ENCODE measurements around the gene GINS1. TPM values are rescaled to one million over a fixed set of nuclear protein-coding genes. Genes with fewer than 3 reads are reported as not detected.

GINS1 gene
- total and polyA plus RNA-seq, 4 experiments from 2014 or later, result 0.62 to 1.3 (median 0.87) TPM

- H3K36me3 Mint-ChIP-seq, result no peaks in the 10 kb centered on the region
- intact Hi-C loops (cut with micrococcal nuclease), result no loop called here
Measured at GRCh38 chr20:25422032-25422431, 14.6 kb downstream of the GINS1 start.

DNA sequence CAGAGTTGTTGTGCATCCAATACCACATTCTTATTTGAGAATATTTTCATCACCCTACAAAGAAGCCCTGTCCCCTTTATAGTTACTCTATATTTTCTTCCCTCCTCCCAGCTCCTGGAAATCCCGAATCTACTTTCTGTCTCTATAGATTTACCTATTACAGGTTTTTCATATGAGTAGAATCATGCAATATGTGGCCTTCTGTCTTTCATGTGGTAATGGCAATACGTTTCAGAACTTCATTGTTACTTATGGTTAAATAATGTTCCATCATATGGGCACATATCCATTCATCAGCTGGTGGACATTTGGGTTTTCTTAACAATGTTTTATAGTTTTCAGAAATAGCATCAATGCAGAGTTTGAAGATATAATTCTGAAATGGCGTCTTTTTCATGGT, 17.1 kb downstream of the GINS1 start:
- Mint-ChIP-seq H3K27me3 (no peaks in the 10 kb centered on the region), H3K27ac (no peak overlapping the region), H3K4me1 (peaks cover 0 to 5% (median 2%) of the 10 kb centered on the region in 4 donors), H3K4me3 (no peak overlapping the region), H3K36me3 (no peaks in the 10 kb centered on the region), H3K9me3 (peaks cover 0 to 4% (median 0%) of the 10 kb centered on the region in 8 donors)
- no peaks in the 10 kb centered on the region for H3K36me3 ChIP-seq (ENCODE audit: insufficient read depth, low read length)
- H3K4me3 ChIP-seq (ENCODE audit: low read length in 2 of 2), result no peak overlapping the region
- no peaks in the 10 kb centered on the region for H3K9me3 ChIP-seq (ENCODE audit: control insufficient read depth in 1 of 2, low read length in 2 of 2)
- no peaks in the 10 kb centered on the region for H3K27me3 ChIP-seq (ENCODE audit: insufficient read depth, low read length)
- CTCF ChIA-PET (ENCODE audit: partially characterized antibody), result interaction anchor here (1.4 kb wide), 1 partner anchor 9 kb away, joined by 3 read pairs; no protein-coding TSS in a partner anchor
- H3K4me1 ChIP-seq (ENCODE audit: insufficient read depth, low read length), result peaks cover 4% of the 10 kb centered on the region
- POLR2A ChIA-PET (ENCODE audit: partially characterized antibody), result no interaction called here
- no peak overlapping the region for H3K27ac ChIP-seq (ENCODE audit: low read depth, low read length)
- DNase-seq, result no peak
- intact Hi-C loops (cut with micrococcal nuclease), result no loop called here

More at GRCh38 chr20:25422032-25422431, 14.6 kb downstream of the GINS1 start:
- Mint-ChIP-seq H3K9me3 (peaks cover 0 to 4% (median 0%) of the 10 kb centered on the region in 8 donors), H3K27ac (no peak overlapping the region), H3K4me3 (no peak overlapping the region), H3K4me1 (peaks cover 0 to 5% (median 2%) of the 10 kb centered on the region in 4 donors), H3K27me3 (no peaks in the 10 kb centered on the region)
- H3K27me3 ChIP-seq (ENCODE audit: insufficient read depth, low read length), result no peaks in the 10 kb centered on the region
- H3K36me3 ChIP-seq (ENCODE audit: insufficient read depth, low read length), result no peaks in the 10 kb centered on the region
- ChIA-PET POLR2A (ENCODE audit: partially characterized antibody) (no interaction called here), CTCF (ENCODE audit: partially characterized antibody) (interaction anchor here (1.3 kb wide), 1 partner anchor 14 kb away, joined by 3 read pairs; the partner anchor contains the start of gene GINS1)
- H3K4me1 ChIP-seq (ENCODE audit: insufficient read depth, low read length), result peaks cover 4% of the 10 kb centered on the region
- H3K27ac ChIP-seq (ENCODE audit: low read depth, low read length), result no peak overlapping the region
- no peaks in the 10 kb centered on the region for H3K9me3 ChIP-seq (ENCODE audit: control insufficient read depth in 1 of 2, low read length in 2 of 2)
- H3K4me3 ChIP-seq (ENCODE audit: low read length in 2 of 2), result no peak overlapping the region
- DNase-seq, result no peak

- Mint-ChIP-seq H3K4me3 (no peak overlapping the region), H3K27ac (no peak overlapping the region), H3K9me3 (no peaks in the 10 kb centered on the region), H3K36me3 (no peaks in the 10 kb centered on the region), H3K4me1 (peaks cover 0 to 1% (median 0%) of the 10 kb centered on the region in 4 donors), H3K27me3 (no peaks in the 10 kb centered on the region)
- Histone ChIP-seq H3K27me3 (ENCODE audit: insufficient read depth, low read length) (no peaks in the 10 kb centered on the region), H3K36me3 (ENCODE audit: insufficient read depth, low read length) (no peaks in the 10 kb centered on the region), H3K4me3 (ENCODE audit: low read length in 2 of 2) (no peak overlapping the region), H3K9me3 (ENCODE audit: control insufficient read depth in 1 of 2, low read length in 2 of 2) (no peaks in the 10 kb centered on the region), H3K27ac (ENCODE audit: low read depth, low read length) (no peak overlapping the region), H3K4me1 (ENCODE audit: insufficient read depth, low read length) (no peaks in the 10 kb centered on the region)
- DNase-seq, result no peak
- intact Hi-C loops (cut with micrococcal nuclease), result no loop called here
- ChIA-PET POLR2A (ENCODE audit: partially characterized antibody) (no interaction called here), CTCF (ENCODE audit: partially characterized antibody) (no interaction called here)
Measured at GRCh38 chr20:25437153-25437581, 29.7 kb downstream of the GINS1 start.

DNA sequence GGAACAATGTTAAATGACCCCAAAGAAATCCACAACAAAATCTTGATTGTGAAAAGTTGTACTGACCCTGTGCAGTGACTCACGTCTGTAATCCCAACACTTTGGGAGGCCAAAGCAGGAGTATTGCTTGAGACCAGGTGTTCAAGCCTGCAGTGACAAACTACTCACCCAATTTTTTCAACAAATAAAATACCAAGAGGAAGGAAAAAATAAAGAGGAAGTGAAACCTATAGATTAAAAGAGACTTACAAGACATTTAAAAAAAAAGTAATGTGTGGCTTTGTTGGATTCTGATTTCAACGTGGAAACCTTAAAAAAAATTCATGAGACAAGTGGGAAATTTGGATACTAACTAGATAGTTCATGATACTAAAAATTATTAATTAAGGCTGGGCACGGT, 31.9 kb downstream of the GINS1 start:
- H3K27me3 Mint-ChIP-seq, result no peaks in the 10 kb centered on the region
- Histone ChIP-seq H3K27ac (ENCODE audit: low read depth, low read length) (no peak overlapping the region), H3K4me1 (ENCODE audit: insufficient read depth, low read length) (no peaks in the 10 kb centered on the region), H3K27me3 (ENCODE audit: insufficient read depth, low read length) (no peaks in the 10 kb centered on the region), H3K36me3 (ENCODE audit: insufficient read depth, low read length) (no peaks in the 10 kb centered on the region), H3K9me3 (ENCODE audit: control insufficient read depth in 1 of 2, low read length in 2 of 2) (no peaks in the 10 kb centered on the region), H3K4me3 (ENCODE audit: low read length in 2 of 2) (no peak overlapping the region)
- peak overlapping the region in 1 of 7 donors; percentile 50 for H3K27ac Mint-ChIP-seq
- no peak for DNase-seq
- intact Hi-C loops (cut with micrococcal nuclease), result no loop called here
- peaks cover 0 to 1% (median 0%) of the 10 kb centered on the region in 4 donors for H3K4me1 Mint-ChIP-seq
- ChIA-PET CTCF (ENCODE audit: partially characterized antibody) (no interaction called here), POLR2A (ENCODE audit: partially characterized antibody) (no interaction called here)
- no peaks in the 10 kb centered on the region for H3K36me3 Mint-ChIP-seq
- H3K9me3 Mint-ChIP-seq, result no peaks in the 10 kb centered on the region
- no peak overlapping the region for H3K4me3 Mint-ChIP-seq

DNA sequence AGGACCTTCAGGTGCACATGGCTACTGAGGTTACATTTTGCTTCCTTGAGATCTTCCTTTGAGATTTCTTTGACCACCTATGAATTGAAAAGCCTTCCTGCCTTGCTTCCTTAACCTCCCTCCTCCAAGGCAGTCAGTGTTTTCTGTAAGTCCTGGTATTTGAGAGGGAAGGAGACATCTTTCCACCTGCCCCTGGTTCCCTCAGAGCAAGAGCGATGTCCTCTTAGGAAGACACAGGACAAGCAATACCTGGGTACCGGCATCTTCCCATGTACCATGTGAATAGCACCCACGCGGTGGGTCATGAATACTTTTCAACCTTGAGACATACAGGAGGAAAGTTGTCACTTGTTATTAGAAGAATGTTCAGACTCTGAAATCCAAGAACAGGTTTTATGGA, 37.1 kb downstream of the GINS1 start:
- ChIA-PET CTCF (ENCODE audit: partially characterized antibody) (no interaction called here), POLR2A (ENCODE audit: partially characterized antibody) (no interaction called here)

DNA sequence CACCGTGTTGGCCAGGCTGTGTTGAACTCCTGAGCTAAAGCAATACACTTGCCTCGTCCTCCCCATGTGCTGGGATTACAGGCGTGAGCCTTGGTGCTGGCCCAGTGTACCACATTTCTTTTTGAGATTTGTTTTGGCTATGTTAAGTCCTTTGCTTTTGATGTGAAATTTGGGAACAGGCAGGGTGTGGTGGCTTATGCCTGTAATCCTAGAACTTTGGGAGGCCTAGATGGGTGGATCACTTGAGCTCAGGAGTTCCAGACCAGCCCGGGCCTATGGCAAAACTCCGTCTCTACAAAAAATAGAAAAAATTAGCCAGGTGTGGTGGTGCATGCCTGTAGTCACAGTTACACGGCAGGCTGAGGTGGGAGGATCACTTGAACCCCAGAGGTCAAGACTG, 40.2 kb downstream of the GINS1 start:
- H3K4me3 Mint-ChIP-seq, result no peak overlapping the region
- no peaks in the 10 kb centered on the region for H3K9me3 ChIP-seq (ENCODE audit: control insufficient read depth in 1 of 2, low read length in 2 of 2)
- no peaks in the 10 kb centered on the region for H3K27me3 Mint-ChIP-seq
- H3K36me3 Mint-ChIP-seq, result peaks cover 0 to 3% of the 10 kb centered on the region in 2 donors
- H3K27ac Mint-ChIP-seq, result no peak overlapping the region
- ChIA-PET POLR2A (ENCODE audit: partially characterized antibody) (no interaction called here), CTCF (ENCODE audit: partially characterized antibody) (no interaction called here)
- intact Hi-C loops (cut with micrococcal nuclease), result no loop called here
- no peaks in the 10 kb centered on the region for H3K4me1 ChIP-seq (ENCODE audit: insufficient read depth, low read length)
- no peak overlapping the region for H3K4me3 ChIP-seq (ENCODE audit: low read length in 2 of 2)
- no peaks in the 10 kb centered on the region for H3K27me3 ChIP-seq (ENCODE audit: insufficient read depth, low read length)
- H3K27ac ChIP-seq (ENCODE audit: low read depth, low read length), result no peak overlapping the region
- peaks cover 0 to 1% (median 0%) of the 10 kb centered on the region in 4 donors for H3K4me1 Mint-ChIP-seq
- no peaks in the 10 kb centered on the region for H3K36me3 ChIP-seq (ENCODE audit: insufficient read depth, low read length)
- DNase-seq, result no peak
- H3K9me3 Mint-ChIP-seq, result no peaks in the 10 kb centered on the region

More for the DNA sequence above, 37.1 kb downstream of the GINS1 start:
- Histone ChIP-seq H3K36me3 (ENCODE audit: insufficient read depth, low read length) (no peaks in the 10 kb centered on the region), H3K27me3 (ENCODE audit: insufficient read depth, low read length) (no peaks in the 10 kb centered on the region), H3K4me3 (ENCODE audit: low read length in 2 of 2) (no peak overlapping the region), H3K4me1 (ENCODE audit: insufficient read depth, low read length) (no peaks in the 10 kb centered on the region), H3K9me3 (ENCODE audit: control insufficient read depth in 1 of 2, low read length in 2 of 2) (no peaks in the 10 kb centered on the region), H3K27ac (ENCODE audit: low read depth, low read length) (no peak overlapping the region)
- DNase-seq, result no peak
- peaks cover 0 to 1% (median 0%) of the 10 kb centered on the region in 4 donors for H3K4me1 Mint-ChIP-seq
- H3K27me3 Mint-ChIP-seq, result no peaks in the 10 kb centered on the region
- H3K27ac Mint-ChIP-seq, result peak overlapping the region in 1 of 7 donors; percentile 52
- intact Hi-C loops (cut with micrococcal nuclease), result loop anchor here (5.0 kb wide), 1 partner anchor 132 kb away; no protein-coding TSS in a partner anchor
- H3K4me3 Mint-ChIP-seq, result no peak overlapping the region
- H3K9me3 Mint-ChIP-seq, result no peaks in the 10 kb centered on the region
- peaks cover 0 to 3% of the 10 kb centered on the region in 2 donors for H3K36me3 Mint-ChIP-seq

DNA sequence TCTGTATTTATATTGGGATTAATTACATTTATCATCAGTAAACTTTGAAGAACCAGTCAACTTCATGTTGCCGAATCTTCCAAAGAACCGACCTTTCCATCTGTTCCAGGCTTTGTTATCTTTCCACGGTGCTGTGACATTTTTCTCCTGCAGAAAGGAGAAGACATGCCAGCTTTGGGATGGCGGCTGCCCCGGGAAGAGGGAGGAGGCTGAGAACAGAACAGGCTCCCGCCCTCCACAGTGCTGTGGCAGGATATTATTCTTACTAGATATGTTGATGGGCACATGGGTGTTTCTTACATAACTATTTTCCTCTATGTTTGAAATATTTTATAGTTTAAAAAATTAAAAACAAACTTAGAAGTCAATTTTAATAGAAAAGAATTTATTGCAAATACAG, 44.9 kb downstream of the GINS1 start:
- Mint-ChIP-seq H3K4me3 (no peak overlapping the region), H3K36me3 (peaks cover 0 to 1% of the 10 kb centered on the region in 2 donors), H3K27me3 (no peaks in the 10 kb centered on the region), H3K9me3 (no peaks in the 10 kb centered on the region), H3K4me1 (no peaks in the 10 kb centered on the region), H3K27ac (no peak overlapping the region)
- no peaks in the 10 kb centered on the region for H3K36me3 ChIP-seq (ENCODE audit: insufficient read depth, low read length)
- intact Hi-C loops (cut with micrococcal nuclease), result no loop called here
- no peaks in the 10 kb centered on the region for H3K9me3 ChIP-seq (ENCODE audit: control insufficient read depth in 1 of 2, low read length in 2 of 2)
- no peaks in the 10 kb centered on the region for H3K4me1 ChIP-seq (ENCODE audit: insufficient read depth, low read length)
- ChIA-PET CTCF (ENCODE audit: partially characterized antibody) (no interaction called here), POLR2A (ENCODE audit: partially characterized antibody) (no interaction called here)
- no peak for DNase-seq
- no peak overlapping the region for H3K4me3 ChIP-seq (ENCODE audit: low read length in 2 of 2)
- H3K27ac ChIP-seq (ENCODE audit: low read depth, low read length), result no peak overlapping the region
- H3K27me3 ChIP-seq (ENCODE audit: insufficient read depth, low read length), result no peaks in the 10 kb centered on the region

Measured in CD4-positive, alpha-beta memory T cell (primary cell).